ENCODE data around the gene SLC44A3.
A peak's percentile ranks its signal among the peaks of the same experiment; 100 is the strongest.

The SLC44A3 gene, protein sequence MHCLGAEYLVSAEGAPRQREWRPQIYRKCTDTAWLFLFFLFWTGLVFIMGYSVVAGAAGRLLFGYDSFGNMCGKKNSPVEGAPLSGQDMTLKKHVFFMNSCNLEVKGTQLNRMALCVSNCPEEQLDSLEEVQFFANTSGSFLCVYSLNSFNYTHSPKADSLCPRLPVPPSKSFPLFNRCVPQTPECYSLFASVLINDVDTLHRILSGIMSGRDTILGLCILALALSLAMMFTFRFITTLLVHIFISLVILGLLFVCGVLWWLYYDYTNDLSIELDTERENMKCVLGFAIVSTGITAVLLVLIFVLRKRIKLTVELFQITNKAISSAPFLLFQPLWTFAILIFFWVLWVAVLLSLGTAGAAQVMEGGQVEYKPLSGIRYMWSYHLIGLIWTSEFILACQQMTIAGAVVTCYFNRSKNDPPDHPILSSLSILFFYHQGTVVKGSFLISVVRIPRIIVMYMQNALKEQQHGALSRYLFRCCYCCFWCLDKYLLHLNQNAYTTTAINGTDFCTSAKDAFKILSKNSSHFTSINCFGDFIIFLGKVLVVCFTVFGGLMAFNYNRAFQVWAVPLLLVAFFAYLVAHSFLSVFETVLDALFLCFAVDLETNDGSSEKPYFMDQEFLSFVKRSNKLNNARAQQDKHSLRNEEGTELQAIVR

DNA sequence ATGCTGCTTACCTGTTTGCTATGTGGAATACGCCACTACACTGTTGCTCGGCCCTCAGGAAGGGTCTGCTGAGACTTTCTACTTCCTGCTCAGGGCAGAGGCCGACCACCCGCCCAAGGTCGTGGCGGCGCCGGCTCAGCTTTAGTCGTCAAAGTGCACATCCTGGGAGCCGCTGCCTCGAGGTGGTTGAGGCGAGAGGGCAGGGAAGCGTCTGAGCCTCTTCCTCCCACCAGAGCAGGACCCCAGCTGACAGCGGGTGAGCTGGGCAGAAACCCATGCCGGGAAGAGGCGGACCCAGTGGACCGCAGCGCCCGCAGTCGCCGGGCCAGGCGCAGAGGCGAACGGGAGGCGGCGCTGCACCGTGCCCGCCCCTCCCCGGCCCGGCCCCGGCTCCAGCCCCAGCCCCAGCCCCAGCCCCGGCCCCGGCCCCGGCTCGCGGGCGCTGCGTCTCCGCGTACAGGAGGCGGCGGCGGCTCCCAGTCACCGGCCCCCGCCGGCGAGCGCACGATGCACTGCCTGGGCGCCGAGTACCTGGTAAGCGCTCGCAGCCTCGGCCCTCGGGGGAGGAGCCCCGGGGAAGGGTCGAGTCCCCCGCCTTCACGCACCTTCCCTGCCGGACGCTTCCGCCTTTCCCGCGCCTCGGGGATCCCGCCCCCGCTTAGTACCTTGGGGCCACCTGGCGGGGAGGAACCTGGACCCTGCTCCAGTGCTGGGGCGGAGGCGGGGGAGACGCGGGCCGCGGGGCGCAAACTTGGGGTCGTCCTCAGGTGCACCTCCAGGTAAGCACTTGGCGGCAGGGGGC, at the start of gene SLC44A3:
SLC44A3 (plus strand) TSS at position 413 of the 802 bp plus-strand sequence; CDS start at position 508, 95 bp downstream.
- H3K4me3 ChIP-seq (ENCODE audit: low read depth, low read length), result peak within 1 kb of the TSS; percentile 21
- TF ChIP-seq, protein P1, sequence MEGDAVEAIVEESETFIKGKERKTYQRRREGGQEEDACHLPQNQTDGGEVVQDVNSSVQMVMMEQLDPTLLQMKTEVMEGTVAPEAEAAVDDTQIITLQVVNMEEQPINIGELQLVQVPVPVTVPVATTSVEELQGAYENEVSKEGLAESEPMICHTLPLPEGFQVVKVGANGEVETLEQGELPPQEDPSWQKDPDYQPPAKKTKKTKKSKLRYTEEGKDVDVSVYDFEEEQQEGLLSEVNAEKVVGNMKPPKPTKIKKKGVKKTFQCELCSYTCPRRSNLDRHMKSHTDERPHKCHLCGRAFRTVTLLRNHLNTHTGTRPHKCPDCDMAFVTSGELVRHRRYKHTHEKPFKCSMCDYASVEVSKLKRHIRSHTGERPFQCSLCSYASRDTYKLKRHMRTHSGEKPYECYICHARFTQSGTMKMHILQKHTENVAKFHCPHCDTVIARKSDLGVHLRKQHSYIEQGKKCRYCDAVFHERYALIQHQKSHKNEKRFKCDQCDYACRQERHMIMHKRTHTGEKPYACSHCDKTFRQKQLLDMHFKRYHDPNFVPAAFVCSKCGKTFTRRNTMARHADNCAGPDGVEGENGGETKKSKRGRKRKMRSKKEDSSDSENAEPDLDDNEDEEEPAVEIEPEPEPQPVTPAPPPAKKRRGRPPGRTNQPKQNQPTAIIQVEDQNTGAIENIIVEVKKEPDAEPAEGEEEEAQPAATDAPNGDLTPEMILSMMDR (IDR thresholded peaks at IDR 0.05; ENCODE audit: low read depth, low read length), result no peak
- TF ChIP-seq MYC (IDR thresholded peaks at IDR 0.05; ENCODE audit: low read depth, low read length) (no peak), POLR2A (IDR thresholded peaks at IDR 0.05; ENCODE audit: extremely low read depth, insufficient read length) (no peak)
- TF ChIP-seq, protein P2, sequence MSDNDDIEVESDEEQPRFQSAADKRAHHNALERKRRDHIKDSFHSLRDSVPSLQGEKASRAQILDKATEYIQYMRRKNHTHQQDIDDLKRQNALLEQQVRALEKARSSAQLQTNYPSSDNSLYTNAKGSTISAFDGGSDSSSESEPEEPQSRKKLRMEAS (IDR thresholded peaks at IDR 0.05; ENCODE audit: low read depth, low read length), result no peak
- DNase-seq (ENCODE audit: low read depth), result peak; percentile 69

DNA sequence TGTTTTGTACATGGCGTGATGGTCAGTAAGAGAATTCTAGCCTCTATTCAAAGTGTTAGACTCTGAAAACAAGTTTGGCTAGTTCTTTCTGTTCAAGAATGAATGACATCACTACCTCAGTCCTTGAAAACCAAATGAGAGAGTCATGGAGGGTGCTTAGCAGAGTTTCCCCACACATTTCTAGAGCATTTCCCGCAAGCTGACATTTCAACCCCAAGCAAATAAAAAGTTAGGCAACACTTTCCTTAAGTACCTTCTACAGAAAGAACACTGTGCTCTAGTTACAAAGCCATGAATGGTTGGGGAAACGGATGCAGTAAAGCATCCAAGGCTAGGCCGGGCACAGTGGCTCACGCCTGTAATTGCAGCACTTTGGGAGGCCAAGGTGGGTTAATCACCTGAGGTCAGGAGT, 47.9 kb upstream of the SLC44A3 start:
- TF ChIP-seq, protein P1 (IDR thresholded peaks at IDR 0.05; ENCODE audit: low read depth, low read length), result no peak
- TF ChIP-seq MYC (IDR thresholded peaks at IDR 0.05; ENCODE audit: low read depth, low read length) (no peak), POLR2A (IDR thresholded peaks at IDR 0.05; ENCODE audit: extremely low read depth, insufficient read length) (no peak)
- TF ChIP-seq, protein P2 (IDR thresholded peaks at IDR 0.05; ENCODE audit: low read depth, low read length), result no peak
- DNase-seq (ENCODE audit: low read depth), result no peak
- no peak overlapping the region for H3K4me3 ChIP-seq (ENCODE audit: low read depth, low read length)

DNA sequence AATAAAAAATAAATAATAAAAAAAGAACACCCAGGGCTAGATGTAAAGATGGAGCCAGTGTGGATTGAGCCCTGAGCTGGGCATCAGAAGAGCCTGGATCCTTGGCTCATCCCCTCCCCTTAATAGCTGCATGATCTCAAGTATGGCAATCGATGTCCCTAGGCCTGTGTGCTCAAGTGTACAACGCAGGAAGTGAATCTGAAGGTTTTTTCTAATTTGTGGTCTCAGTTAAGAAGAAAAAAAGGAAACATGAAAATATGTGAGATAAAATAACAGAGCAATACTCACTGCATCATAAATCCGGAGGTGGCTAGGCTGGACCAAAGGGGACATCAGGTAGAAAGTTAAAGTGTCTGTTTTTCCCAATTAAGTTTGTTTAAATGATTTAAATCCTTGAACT, 47.3 kb upstream of the SLC44A3 start:
- H3K4me3 ChIP-seq (ENCODE audit: low read depth, low read length), result no peak overlapping the region
- no peak for DNase-seq (ENCODE audit: low read depth)
- TF ChIP-seq, protein P1 (IDR thresholded peaks at IDR 0.05; ENCODE audit: low read depth, low read length), result no peak
- TF ChIP-seq POLR2A (IDR thresholded peaks at IDR 0.05; ENCODE audit: extremely low read depth, insufficient read length), result no peak
- TF ChIP-seq MYC (IDR thresholded peaks at IDR 0.05; ENCODE audit: low read depth, low read length), result no peak
- TF ChIP-seq, protein P2 (IDR thresholded peaks at IDR 0.05; ENCODE audit: low read depth, low read length), result no peak

DNA sequence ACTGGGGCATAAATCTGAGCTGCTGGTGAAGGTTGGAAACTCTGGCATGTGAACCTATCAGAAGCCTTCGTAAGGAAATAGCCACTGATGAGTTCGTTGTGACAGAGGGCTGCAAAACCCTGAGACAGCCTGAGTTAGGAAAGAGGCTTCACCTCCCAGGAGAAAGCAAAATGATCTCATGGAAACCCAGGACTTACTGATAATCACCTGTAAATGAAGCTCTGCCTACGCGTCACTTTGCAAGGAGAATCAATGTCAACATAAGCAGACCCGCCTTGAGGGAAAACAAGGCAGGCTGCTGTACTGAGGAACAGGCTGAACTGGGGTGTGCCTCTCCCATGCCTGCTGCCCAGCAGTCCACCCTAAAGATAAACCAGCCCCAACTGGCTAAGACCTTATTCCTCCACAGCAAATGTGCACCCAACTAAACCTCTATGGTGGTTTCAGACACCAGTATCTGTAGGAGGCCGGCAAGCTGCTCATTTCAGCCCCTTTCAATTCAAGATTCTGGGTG, 46.8 kb upstream of the SLC44A3 start:
- no peak for TF ChIP-seq POLR2A (IDR thresholded peaks at IDR 0.05; ENCODE audit: extremely low read depth, insufficient read length)
- TF ChIP-seq MYC (IDR thresholded peaks at IDR 0.05; ENCODE audit: low read depth, low read length), result no peak
- TF ChIP-seq, protein P2 (IDR thresholded peaks at IDR 0.05; ENCODE audit: low read depth, low read length), result no peak
- TF ChIP-seq, protein P1 (IDR thresholded peaks at IDR 0.05; ENCODE audit: low read depth, low read length), result no peak
- no peak overlapping the region for H3K4me3 ChIP-seq (ENCODE audit: low read depth, low read length)
- DNase-seq (ENCODE audit: low read depth), result no peak

DNA sequence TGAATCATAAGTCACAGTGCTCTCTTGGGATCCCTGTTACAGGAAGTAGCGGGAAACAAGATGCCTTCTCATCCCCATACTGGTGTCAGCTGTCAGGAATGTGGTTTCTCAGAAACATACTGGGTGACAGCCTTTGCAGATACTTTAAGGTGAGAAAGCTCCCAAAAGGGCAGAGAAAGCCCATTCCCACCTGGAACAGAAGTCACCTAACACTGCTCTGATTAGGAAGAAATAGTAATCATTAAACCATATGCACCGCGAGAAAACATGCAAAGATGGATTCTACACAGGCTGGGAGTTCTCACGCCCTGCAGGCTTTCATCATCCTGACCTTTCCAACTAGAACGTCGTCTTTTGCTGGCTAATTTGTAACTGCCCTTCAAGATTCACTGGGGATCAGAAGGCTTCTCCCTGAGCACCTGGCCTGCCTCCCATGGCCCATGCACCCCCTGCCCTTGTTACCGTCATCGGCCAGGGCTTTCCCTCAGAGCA, 46.2 kb upstream of the SLC44A3 start:
- DNase-seq (ENCODE audit: low read depth), result no peak
- no peak overlapping the region for H3K4me3 ChIP-seq (ENCODE audit: low read depth, low read length)
- TF ChIP-seq, protein P1 (IDR thresholded peaks at IDR 0.05; ENCODE audit: low read depth, low read length), result no peak
- TF ChIP-seq, protein P2 (IDR thresholded peaks at IDR 0.05; ENCODE audit: low read depth, low read length), result no peak
